Endometrial microvascular endothelial cells (primary cell): ENCODE results near the gene CADPS. TPM values are rescaled to one million over a fixed set of nuclear protein-coding genes. Genes with fewer than 3 reads are reported as not detected.

ENCODE experiments used
- in situ Hi-C: cut with HindIII; loops from 2 replicates; pipeline ENCODE4 v1.10.0; 2017; ENCODE audit warnings: low sequenced_read_pairs, low pct_unique_long_range_greater_than_20kb; ENCODE audit errors: inconsistent ontology term
- total RNA-seq: library from RNA; depleted of rRNA; stranded (reverse); fragments of >200 nt; gene quantifications from one replicate; pipeline ENCODE4 v1.2.3, GENCODE V29; 2015; ENCODE audit errors: inconsistent ontology term

The CADPS gene
- total RNA-seq, 1 donor from 2014 or later, result not detected

GRCh38 chr3:62771331-62772072 is 103.7 kb downstream of the CADPS start:
- in situ Hi-C loops, result no loop called here

GRCh38 chr3:62768896-62769295 is 106.3 kb downstream of the CADPS start:
- in situ Hi-C loops, result no loop called here

DNA sequence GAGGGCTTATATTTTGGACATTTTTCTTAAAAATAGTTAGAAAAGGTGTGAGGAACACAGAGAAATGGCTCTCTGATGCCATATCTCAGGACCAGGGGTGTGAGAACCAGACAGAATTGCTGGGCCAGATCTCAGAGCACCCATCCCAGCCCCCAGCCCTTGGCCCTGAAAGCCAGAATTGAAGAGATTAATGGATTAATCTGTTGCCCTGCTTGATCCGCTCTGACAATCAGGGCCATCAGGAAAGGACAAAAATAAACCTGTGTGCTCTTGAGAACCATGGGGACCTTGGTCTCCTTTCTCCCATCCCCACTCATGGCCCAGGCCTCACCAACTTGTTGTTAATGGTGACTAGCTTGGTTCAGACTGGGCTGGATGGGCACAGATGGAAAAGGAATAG is 113.5 kb downstream of the CADPS start:
- in situ Hi-C loops, result no loop called here

GRCh38 chr3:62761311-62761710 is 113.9 kb downstream of the CADPS start:
- in situ Hi-C loops, result no loop called here

- in situ Hi-C loops, result no loop called here
Observed at GRCh38 chr3:62758296-62759066, 116.7 kb downstream of the CADPS start.

DNA sequence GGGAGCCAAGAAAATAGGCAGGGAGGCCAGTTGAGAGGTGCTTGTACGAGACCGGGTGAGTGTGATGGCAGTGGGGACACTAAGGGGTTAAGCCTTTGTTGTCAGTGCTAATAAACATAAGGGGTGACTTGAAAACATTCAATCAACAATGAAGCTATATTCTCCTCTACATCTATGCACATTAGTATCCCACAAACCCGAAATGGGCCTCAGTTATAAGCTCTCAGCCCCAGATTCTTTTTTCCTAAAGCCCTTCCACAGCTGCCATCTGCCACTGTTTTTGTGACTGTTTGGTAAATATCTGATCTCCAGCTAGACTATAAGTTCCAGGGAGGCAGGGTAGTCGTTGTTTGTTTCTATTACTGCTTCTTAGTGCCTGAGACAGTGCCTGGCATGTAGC is 118.2 kb downstream of the CADPS start:
- in situ Hi-C loops, result no loop called here

- in situ Hi-C loops, result no loop called here
Observed at GRCh38 chr3:62755285-62755684, 119.9 kb downstream of the CADPS start.

- in situ Hi-C loops, result no loop called here
Observed at GRCh38 chr3:62749657-62750056, 125.6 kb downstream of the CADPS start.

DNA sequence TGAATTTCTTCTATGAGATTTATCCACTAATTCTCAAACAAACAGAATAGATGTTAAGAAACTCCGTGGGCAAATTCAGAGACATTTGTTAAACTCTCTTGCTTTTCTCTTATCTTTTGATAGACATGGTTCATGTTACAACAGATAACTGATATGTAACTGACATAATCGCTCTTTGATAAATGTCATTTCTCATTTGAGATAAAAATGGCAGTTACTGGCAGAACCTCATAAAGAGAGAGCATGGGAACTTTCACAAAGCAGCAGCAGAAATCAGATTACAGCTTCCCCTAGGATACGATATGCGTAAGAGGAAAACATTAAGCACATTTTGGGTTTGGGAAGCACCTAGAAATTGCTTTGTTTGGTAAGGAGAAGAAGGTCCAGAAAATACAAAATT is 126.1 kb downstream of the CADPS start:
- in situ Hi-C loops, result no loop called here

DNA sequence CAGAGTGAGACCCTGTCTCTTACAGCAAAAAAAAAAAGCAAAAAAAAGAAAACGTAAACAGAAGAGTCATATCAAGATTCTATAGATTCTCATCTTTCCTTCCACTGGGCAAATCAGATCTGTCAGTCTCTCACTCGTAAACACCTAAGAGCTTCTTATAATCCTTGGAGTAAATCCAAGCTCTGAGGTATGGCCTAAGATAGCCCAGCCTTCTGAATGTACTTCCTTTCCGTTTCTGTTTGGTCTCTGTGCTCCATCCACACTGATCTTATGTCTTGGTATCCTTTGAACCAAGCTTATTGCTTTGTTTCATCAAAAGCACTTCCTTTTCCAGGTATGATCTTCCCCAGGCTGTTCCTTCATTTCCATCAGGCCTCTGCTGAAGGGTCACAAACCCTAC is 137.8 kb downstream of the CADPS start:
- in situ Hi-C loops, result no loop called here

- in situ Hi-C loops, result no loop called here
Observed at GRCh38 chr3:62735510-62735909, 139.7 kb downstream of the CADPS start.

DNA sequence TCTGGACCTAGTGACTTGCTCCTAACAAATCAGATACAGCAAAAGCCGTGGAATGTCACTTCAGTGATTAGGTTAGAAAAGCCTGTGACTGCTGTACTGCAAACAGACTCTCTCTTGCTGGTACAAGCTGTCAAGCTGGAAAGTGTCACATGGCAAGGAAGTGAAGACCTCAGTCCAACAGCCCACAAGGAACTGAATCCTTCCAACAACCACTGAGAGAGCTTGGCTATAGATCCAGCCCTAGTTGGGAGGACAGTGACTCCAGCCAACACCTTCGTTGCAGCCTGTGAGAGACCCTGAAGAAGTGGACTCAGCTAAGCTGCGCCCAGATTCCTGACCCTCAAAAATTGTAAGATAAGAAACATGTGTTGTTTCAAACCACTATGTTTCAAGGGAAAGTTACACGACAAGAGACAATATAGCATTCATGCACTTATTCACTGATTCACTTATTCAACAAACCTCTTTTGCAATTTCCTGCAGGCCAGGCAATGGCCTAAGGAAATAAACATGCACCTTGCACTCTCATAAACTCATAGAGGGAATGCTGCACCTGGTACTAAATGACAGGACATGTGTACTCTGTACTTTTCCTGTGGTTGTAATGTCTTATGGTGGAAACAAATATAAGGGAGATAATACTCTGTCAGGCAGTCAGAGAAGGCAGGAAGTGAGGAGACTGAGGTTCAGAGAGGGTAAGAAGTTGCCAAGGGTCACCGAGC is 142.9 kb downstream of the CADPS start:
- in situ Hi-C loops, result no loop called here

GRCh38 chr3:62727981-62728380 is 147.2 kb downstream of the CADPS start:
- in situ Hi-C loops, result no loop called here

GRCh38 chr3:62727536-62727935 is 147.7 kb downstream of the CADPS start:
- in situ Hi-C loops, result no loop called here

- in situ Hi-C loops, result no loop called here
Observed at GRCh38 chr3:62724503-62724902, 150.7 kb downstream of the CADPS start.

GRCh38 chr3:62723914-62724217 is 151.3 kb downstream of the CADPS start:
- in situ Hi-C loops, result no loop called here

DNA sequence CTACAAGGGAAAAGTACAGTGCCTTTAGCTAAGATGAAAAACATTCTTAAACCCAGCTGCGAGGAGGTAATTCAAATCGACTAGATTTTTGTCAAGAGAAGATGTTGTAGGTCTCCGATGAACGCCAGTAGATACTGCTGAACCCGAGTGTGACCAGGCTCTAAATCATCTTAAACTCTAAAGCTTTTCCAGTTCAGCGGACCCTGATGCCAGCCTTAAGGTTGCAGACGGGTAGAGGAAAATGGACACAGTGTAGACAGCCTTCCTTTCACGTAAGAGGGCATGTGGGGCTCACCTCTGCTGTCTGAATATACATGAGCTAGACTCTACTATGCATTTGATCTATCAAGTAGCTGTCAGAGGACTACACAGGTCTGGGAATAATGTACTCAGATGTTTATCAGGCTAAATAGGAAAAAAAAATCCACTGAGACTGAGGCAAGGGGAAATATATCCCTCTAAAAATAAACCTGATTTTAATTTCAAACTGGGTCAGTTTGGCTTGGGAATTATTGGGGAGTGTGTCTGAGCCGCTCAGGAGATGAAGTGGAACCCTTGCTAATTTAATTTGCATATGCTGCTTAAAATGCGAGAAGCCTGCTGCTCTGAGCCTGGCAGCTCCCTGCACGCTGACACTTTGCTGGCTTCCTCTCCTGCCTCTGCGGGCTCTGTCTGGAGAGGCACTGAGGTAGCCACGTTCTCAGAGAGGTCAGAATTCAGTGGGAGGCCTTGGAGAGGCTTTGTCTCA is 151.9 kb downstream of the CADPS start:
- in situ Hi-C loops, result no loop called here

DNA sequence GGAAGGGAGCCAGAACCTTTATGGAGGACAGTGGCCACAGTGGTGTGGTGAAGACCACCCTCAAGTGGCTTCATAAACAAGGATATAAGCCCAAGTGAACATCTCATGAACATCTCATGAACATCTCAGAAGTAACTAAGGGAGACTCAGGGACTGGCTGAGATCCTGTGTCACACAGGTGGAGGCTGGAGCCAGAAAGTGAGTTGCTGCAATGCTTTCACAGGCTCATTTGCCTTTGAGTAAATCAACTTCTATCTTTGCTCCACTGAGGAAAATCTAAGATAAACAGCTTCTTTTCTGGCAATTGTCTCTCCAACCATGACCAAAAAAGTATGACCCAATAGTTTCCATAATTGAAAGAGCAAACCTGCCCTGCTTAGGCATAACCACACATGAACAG is 152.9 kb downstream of the CADPS start:
- in situ Hi-C loops, result no loop called here
